Natural killer cell (primary cell): ENCODE results near the gene KAT2B. TPM values are rescaled to one million over a fixed set of nuclear protein-coding genes. Genes with fewer than 3 reads are reported as not detected.

Experiments
- ATAC-seq, 3 donors: fragments of 150-1000 bp in 2 of 3; fragments of 200-7000 bp in 1 of 3; cut with Tn5 transposase; 1 replicate in 1 of 3; 2 replicates in 2 of 3; pipeline ENCODE4 v1.10.0; 2021; ENCODE audit warnings: mild to moderate bottlenecking in 2 of 3, moderate library complexity in 2 of 3
- DNase-seq, 2 donors: peaks; one replicate each; pipeline versions ENCODE4 v3.0.0 to v3.0.0-alpha.2; 2013 to 2021; ENCODE audit warnings: mixed read lengths in 1 of 2
- H3K27ac ChIP-seq: one replicate; pipeline ENCODE4 v1.5.1; 2013; ENCODE audit warnings: mild to moderate bottlenecking, low read length
- H3K27me3 ChIP-seq: one replicate; pipeline ENCODE4 v1.6.1; 2013; ENCODE audit warnings: low read length; ENCODE audit not compliant: control insufficient read depth, insufficient read depth
- H3K36me3 ChIP-seq: one replicate; pipeline ENCODE4 v1.6.1; 2013; ENCODE audit warnings: low read length; ENCODE audit not compliant: control insufficient read depth, insufficient read depth
- H3K4me1 ChIP-seq: one replicate; pipeline ENCODE4 v1.6.1; 2013; ENCODE audit warnings: low read length; ENCODE audit not compliant: control insufficient read depth, insufficient read depth
- H3K4me3 ChIP-seq: one replicate; pipeline ENCODE4 v1.5.1; 2013; ENCODE audit warnings: low read length
- H3K9me3 ChIP-seq: one replicate; pipeline ENCODE4 v1.6.1; 2013; ENCODE audit warnings: low read length; ENCODE audit not compliant: control insufficient read depth, insufficient read depth
- H3K27ac Mint-ChIP-seq, 2 donors: one replicate each; pipeline ENCODE4 v1.8.0; 2022; ENCODE audit warnings: mild to moderate bottlenecking in 2 of 2, mixed read lengths in 2 of 2, moderate library complexity in 1 of 2
- H3K27me3 Mint-ChIP-seq, 2 donors: one replicate each; pipeline ENCODE4 v1.8.0; 2022; ENCODE audit warnings: low read depth in 2 of 2, mixed read lengths in 2 of 2
- H3K36me3 Mint-ChIP-seq: one replicate; pipeline ENCODE4 v1.8.0; 2022; ENCODE audit warnings: mixed read lengths
- H3K4me1 Mint-ChIP-seq, 2 donors: one replicate each; pipeline ENCODE4 v1.8.0; 2022; ENCODE audit warnings: mixed read lengths in 2 of 2
- H3K4me3 Mint-ChIP-seq: one replicate; pipeline ENCODE4 v1.8.0; 2022; ENCODE audit warnings: mild to moderate bottlenecking, moderate library complexity, mixed read lengths
- H3K9me3 Mint-ChIP-seq, 2 donors: one replicate each; pipeline ENCODE4 v1.8.0; 2022; ENCODE audit warnings: mixed read lengths in 2 of 2
- WGBS: methylation state at CpG from one replicate; pipeline ENCODE4 v1.1.7; 2013; ENCODE audit warnings: missing lambda C conversion rate; ENCODE audit not compliant: insufficient coverage; 5-methylcytosine and 5-hydroxymethylcytosine counted together
- intact Hi-C: fragments of 100-400 bp; cut with micrococcal nuclease; formaldehyde crosslinking; loops from one replicate; pipeline ENCODE4 v1.14.2; 2022
- total RNA-seq, 4 donors: library from RNA; stranded (reverse); fragments of 120-200 nt in 1 of 4; gene quantifications; one replicate each; pipeline versions ENCODE4 v1.2.3 to v1.2.4, GENCODE V29; 2013 to 2022
- TF ChIP-seq, protein P1 (sequence below): fragments of 200-600 bp; IDR thresholded peaks from one replicate; pipeline ENCODE4 v1.8.0; 2022; ENCODE audit warnings: antibody characterized with exemption

Gene KAT2B
- total RNA-seq, 3 donors from 2014 or later (not counting 1 experiment from before 2014, with no cell fraction given): 132 to 156 (median 146) TPM

DNA sequence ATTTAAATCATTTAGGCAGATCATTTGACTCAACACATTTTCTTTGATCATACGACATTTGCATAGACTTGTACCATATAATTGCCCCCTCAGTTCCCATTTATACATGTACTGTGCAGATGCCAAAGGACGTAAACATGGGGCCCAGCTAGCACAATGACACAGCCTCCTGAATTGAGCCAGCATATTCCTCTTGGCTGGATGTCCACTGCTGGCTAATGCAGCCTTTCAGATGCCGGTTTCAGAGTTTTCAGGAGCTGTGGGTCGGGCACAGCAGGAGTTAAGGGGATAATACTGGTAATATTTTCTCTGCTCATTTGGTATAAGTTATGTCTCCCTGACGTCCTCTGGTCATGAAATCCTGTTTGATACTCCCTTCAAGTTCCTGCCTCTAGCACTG is 39.4 kb downstream of the KAT2B start:
- Mint-ChIP-seq H3K27me3 (no peaks in the 10 kb centered on the region), H3K4me1 (peaks cover 48 to 51% of the 10 kb centered on the region in 2 donors), H3K4me3 (no peak overlapping the region), H3K27ac (peak overlapping the region; percentile 91 to 94), H3K9me3 (no peaks in the 10 kb centered on the region), H3K36me3 (no peaks in the 10 kb centered on the region)
- peaks cover 7% of the 10 kb centered on the region for H3K4me1 ChIP-seq
- no peak overlapping the region for H3K27ac ChIP-seq
- intact Hi-C loops: loop anchor here (2.0 kb wide), 1 partner anchor 25 kb away; no protein-coding TSS in a partner anchor
- ATAC-seq (no peak), DNase-seq (no peak)
- H3K36me3 ChIP-seq: peaks cover 30% of the 10 kb centered on the region
- 78% methylated on average over 5 of the region's 5 CpGs for WGBS
- H3K27me3 ChIP-seq: no peaks in the 10 kb centered on the region
- H3K4me3 ChIP-seq: no peak overlapping the region
- TF ChIP-seq, protein P1, sequence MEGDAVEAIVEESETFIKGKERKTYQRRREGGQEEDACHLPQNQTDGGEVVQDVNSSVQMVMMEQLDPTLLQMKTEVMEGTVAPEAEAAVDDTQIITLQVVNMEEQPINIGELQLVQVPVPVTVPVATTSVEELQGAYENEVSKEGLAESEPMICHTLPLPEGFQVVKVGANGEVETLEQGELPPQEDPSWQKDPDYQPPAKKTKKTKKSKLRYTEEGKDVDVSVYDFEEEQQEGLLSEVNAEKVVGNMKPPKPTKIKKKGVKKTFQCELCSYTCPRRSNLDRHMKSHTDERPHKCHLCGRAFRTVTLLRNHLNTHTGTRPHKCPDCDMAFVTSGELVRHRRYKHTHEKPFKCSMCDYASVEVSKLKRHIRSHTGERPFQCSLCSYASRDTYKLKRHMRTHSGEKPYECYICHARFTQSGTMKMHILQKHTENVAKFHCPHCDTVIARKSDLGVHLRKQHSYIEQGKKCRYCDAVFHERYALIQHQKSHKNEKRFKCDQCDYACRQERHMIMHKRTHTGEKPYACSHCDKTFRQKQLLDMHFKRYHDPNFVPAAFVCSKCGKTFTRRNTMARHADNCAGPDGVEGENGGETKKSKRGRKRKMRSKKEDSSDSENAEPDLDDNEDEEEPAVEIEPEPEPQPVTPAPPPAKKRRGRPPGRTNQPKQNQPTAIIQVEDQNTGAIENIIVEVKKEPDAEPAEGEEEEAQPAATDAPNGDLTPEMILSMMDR: no peak
- no peaks in the 10 kb centered on the region for H3K9me3 ChIP-seq

DNA sequence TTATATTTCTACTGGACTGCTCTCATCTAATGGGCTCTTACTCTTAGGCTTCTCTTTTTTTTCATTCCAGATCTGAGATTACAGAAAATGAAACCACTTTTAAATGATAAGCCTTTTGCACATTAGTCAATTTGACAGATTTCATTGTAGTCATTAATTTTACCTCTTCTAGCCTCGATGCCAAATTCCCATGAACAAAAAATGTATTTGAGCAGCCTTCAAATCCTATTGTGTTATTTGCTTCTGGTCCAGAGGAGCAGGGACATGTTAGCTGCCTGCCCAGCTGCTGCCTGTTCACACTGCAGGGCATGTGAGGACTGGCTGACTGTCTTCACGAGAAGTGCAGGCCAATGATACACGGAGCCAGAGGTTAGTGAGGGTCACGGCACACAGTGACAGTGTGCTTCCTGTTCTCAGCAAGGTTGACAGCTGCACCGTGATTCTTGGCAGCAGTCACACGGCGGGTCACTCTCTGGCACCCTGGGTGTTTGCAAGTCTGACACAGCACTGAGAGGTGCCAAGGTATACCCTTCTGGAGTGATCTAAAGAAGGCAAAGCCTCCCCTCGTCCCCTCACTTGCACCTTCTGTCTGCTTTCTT is 40.8 kb downstream of the KAT2B start:
- peaks cover 7% of the 10 kb centered on the region for H3K4me1 ChIP-seq
- peaks cover 45 to 47% of the 10 kb centered on the region in 2 donors for H3K4me1 Mint-ChIP-seq
- H3K27me3 ChIP-seq: no peaks in the 10 kb centered on the region
- TF ChIP-seq, protein P1: no peak
- H3K4me3 Mint-ChIP-seq: peak overlapping the region; percentile 57
- H3K27ac ChIP-seq: peak overlapping the region; percentile 60
- no peaks in the 10 kb centered on the region for H3K27me3 Mint-ChIP-seq
- intact Hi-C loops: loop anchor here (1.0 to 2.0 kb wide), 2 partner anchors 26 to 40 kb away; no protein-coding TSS in a partner anchor
- H3K9me3 Mint-ChIP-seq: no peaks in the 10 kb centered on the region
- peak; percentile 97 to 98 (median 98) for ATAC-seq
- no peaks in the 10 kb centered on the region for H3K36me3 Mint-ChIP-seq
- peak; percentile 57 to 65 for DNase-seq
- H3K4me3 ChIP-seq: no peak overlapping the region
- no peaks in the 10 kb centered on the region for H3K9me3 ChIP-seq
- WGBS: 12% methylated on average over 8 of the region's 8 CpGs
- peaks cover 29% of the 10 kb centered on the region for H3K36me3 ChIP-seq
- peak overlapping the region; percentile 91 to 94 for H3K27ac Mint-ChIP-seq

DNA sequence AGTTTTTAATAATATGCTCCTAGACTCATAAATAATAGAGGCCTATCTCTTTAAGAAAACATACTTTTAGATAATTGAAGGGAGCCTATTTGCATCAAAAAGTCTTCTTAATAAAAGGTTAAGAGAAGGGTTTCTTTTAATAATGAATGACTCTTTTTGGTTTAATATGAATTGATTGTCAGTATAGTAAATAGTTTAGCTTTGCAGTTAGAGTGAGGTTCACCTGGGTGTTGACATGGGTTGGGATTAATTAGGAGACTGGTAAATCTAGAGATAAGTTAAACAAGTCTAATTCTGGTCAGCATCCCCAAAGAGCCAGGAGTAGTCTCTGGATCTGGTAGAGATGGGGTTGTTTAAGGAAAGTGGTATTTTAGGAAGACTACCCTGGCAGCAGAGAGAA is 43.0 kb downstream of the KAT2B start:
- H3K27ac Mint-ChIP-seq: peak overlapping the region; percentile 91 to 94
- no peaks in the 10 kb centered on the region for H3K27me3 Mint-ChIP-seq
- H3K36me3 Mint-ChIP-seq: no peaks in the 10 kb centered on the region
- no peak overlapping the region for H3K4me3 ChIP-seq
- no peaks in the 10 kb centered on the region for H3K27me3 ChIP-seq
- H3K9me3 ChIP-seq: no peaks in the 10 kb centered on the region
- H3K27ac ChIP-seq: no peak overlapping the region
- H3K4me1 Mint-ChIP-seq: peaks cover 35 to 37% of the 10 kb centered on the region in 2 donors
- H3K4me1 ChIP-seq: peaks cover 7% of the 10 kb centered on the region
- TF ChIP-seq, protein P1: no peak
- peaks cover 31% of the 10 kb centered on the region for H3K36me3 ChIP-seq
- no peak for ATAC-seq
- no peak overlapping the region for H3K4me3 Mint-ChIP-seq
- no peaks in the 10 kb centered on the region for H3K9me3 Mint-ChIP-seq
- DNase-seq: no peak
- intact Hi-C loops: no loop called here

DNA sequence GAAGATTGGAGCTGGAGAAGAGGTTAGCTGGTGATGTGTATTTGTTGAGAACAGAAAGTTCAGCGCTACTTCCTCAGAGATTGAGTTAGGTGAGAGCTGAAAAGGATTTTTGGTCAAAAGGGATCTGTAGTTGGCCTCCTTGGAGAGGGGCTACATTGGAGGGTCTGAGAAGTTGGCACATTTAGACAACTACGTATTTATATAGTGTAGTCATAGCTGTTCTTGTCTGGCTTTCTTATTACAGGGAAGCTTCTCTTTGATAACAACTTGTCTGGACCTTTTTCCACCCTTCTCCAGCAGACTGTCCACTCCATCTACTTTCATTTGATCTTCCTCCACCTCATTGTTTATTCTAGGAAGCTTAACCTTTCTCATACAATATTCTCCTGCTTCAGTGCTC is 43.7 kb downstream of the KAT2B start:
- Mint-ChIP-seq H3K4me1 (peaks cover 41 to 44% of the 10 kb centered on the region in 2 donors), H3K27me3 (no peaks in the 10 kb centered on the region), H3K4me3 (no peak overlapping the region), H3K27ac (peak overlapping the region; percentile 91 to 94), H3K9me3 (no peaks in the 10 kb centered on the region), H3K36me3 (peaks cover 5% of the 10 kb centered on the region)
- 94% methylated on average over 2 of the region's 2 CpGs for WGBS
- intact Hi-C loops: no loop called here
- ATAC-seq (no peak), DNase-seq (no peak)
- TF ChIP-seq, protein P1: no peak
- no peaks in the 10 kb centered on the region for H3K27me3 ChIP-seq
- peaks cover 7% of the 10 kb centered on the region for H3K4me1 ChIP-seq
- peaks cover 27% of the 10 kb centered on the region for H3K36me3 ChIP-seq
- H3K9me3 ChIP-seq: no peaks in the 10 kb centered on the region
- no peak overlapping the region for H3K27ac ChIP-seq
- no peak overlapping the region for H3K4me3 ChIP-seq
